ENCODE data around the gene NEGR1. TPM values are rescaled to one million over a fixed set of nuclear protein-coding genes. Genes with fewer than 3 reads are reported as not detected.

Gene NEGR1
- total and polyA plus RNA-seq, 8 donors, result 1.2 to 35.4 (median 7.7) TPM

DNA sequence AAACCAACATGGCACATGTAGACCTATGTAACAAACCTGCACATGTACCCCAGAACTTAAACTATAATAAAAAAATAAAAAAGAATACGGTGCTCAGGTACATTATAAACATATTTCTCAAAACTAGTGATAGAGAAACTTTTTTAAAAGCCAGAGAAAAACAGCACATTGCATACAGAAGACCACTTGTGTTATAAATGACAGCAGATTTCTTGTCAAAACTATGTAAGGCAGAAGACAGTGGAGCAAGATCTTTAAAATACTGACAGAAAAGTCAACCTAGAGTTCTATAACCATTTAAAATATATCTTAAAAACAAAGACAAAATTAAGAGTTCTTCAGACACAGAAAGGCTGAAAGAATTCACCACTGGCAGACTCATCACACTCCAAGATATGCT lies 144.7 kb downstream of the NEGR1 start:
- WGBS, 5 donors, result 74 to 86% (median 82%) methylated on average over 1 of the region's 1 CpG

DNA sequence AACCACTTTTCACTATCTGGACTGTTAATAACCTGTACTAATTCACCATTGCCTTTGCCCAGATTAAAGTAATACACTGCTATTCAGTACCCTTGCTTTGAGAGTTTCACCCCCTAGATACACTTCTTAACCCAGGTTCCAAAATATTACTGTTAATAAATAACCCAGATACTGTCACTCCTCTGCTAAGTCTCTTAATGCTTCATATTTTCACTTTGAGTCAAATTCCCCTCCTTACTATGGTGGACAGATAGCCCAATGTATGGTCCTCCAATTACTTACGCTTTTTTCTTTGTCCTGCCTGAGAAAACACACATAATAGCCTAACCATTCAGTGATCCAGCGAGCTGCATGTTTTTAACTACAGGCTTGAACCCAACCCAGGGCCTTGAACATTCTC lies 152.5 kb downstream of the NEGR1 start:
- no peaks in the 10 kb centered on the region for H3K27me3 ChIP-seq
- DNase-seq, result no peak
- H3K36me3 ChIP-seq, result no peaks in the 10 kb centered on the region
- intact Hi-C loops (cut with DNase I; ENCODE audit: low total_unique reads), result no loop called here
- 84 to 95% (median 86%) methylated on average over 2 of the region's 2 CpGs for WGBS, 5 donors
- TF ChIP-seq, protein P1, sequence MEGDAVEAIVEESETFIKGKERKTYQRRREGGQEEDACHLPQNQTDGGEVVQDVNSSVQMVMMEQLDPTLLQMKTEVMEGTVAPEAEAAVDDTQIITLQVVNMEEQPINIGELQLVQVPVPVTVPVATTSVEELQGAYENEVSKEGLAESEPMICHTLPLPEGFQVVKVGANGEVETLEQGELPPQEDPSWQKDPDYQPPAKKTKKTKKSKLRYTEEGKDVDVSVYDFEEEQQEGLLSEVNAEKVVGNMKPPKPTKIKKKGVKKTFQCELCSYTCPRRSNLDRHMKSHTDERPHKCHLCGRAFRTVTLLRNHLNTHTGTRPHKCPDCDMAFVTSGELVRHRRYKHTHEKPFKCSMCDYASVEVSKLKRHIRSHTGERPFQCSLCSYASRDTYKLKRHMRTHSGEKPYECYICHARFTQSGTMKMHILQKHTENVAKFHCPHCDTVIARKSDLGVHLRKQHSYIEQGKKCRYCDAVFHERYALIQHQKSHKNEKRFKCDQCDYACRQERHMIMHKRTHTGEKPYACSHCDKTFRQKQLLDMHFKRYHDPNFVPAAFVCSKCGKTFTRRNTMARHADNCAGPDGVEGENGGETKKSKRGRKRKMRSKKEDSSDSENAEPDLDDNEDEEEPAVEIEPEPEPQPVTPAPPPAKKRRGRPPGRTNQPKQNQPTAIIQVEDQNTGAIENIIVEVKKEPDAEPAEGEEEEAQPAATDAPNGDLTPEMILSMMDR (IDR thresholded peaks at IDR 0.05), result no peak
- H3K9me3 ChIP-seq, result no peaks in the 10 kb centered on the region
- H3K27ac ChIP-seq, result no peak overlapping the region
- no peak overlapping the region for H3K4me3 ChIP-seq
- no peaks in the 10 kb centered on the region for H3K4me1 ChIP-seq

More for the DNA sequence above, 144.7 kb downstream of the NEGR1 start:
- H3K27me3 ChIP-seq, result no peaks in the 10 kb centered on the region
- H3K27ac ChIP-seq, result no peak overlapping the region
- no peaks in the 10 kb centered on the region for H3K36me3 ChIP-seq
- intact Hi-C loops (cut with DNase I; ENCODE audit: low total_unique reads), result no loop called here
- no peak overlapping the region for H3K4me3 ChIP-seq
- H3K9me3 ChIP-seq, result peaks cover 0 to 11% (median 11%) of the 10 kb centered on the region in 4 donors
- no peaks in the 10 kb centered on the region for H3K4me1 ChIP-seq
- no peak for TF ChIP-seq POLR2A (IDR thresholded peaks at IDR 0.05)
- TF ChIP-seq POLR2AphosphoS5 (IDR thresholded peaks at IDR 0.05), result no peak
- TF ChIP-seq, protein P1 (IDR thresholded peaks at IDR 0.05), result no peak
- no peak for TF ChIP-seq EP300 (IDR thresholded peaks at IDR 0.05)
- no peak for DNase-seq

DNA sequence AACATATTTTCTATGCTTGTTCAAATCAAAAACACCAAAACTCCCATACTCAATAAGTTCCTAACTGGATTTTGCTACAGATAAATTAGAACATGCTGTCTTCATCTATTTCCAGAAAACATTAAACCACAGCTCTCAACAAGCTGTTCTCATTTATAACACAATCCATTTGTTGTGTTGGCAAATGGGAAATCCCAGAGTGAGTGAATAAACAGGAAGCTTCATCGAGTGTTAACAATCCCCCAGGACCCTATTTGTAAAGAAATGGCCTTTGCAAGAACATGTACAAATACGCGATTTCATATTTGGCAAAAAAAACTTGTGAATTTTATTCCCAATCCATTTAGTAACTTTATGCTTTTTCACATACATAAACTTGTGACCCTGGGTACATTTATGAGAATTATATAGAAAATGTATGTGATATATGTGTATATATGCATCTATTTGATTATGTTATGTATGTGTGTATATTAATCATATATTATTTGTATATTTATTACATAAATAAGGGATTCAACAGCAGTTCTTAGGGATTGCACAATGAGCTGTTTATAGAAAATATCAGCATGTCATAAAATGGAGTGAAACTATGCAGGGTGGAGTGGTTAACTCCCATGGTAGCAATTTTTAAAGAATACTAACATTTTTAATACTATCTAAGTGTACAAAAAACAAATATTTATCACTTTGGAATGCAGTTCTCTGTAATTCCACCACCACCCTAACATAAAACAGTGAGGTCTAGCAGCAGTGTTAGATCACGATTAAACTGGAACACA lies 160.0 kb downstream of the NEGR1 start:
- Histone ChIP-seq H3K36me3 (no peaks in the 10 kb centered on the region), H3K27ac (peak overlapping the region in 2 of 5 donors; percentile 28 to 49), H3K9me3 (no peaks in the 10 kb centered on the region), H3K4me1 (no peaks in the 10 kb centered on the region), H3K4me3 (no peak overlapping the region), H3K27me3 (no peaks in the 10 kb centered on the region)
- DNase-seq, result peak in 1 of 2 donors; percentile 70
- intact Hi-C loops (cut with DNase I; ENCODE audit: low total_unique reads), result no loop called here
- TF ChIP-seq, protein P1 (IDR thresholded peaks at IDR 0.05), result no peak
- peak in 1 of 3 donors; percentile 28 for TF ChIP-seq POLR2AphosphoS5 (IDR thresholded peaks at IDR 0.05)
- no peak for TF ChIP-seq POLR2A (IDR thresholded peaks at IDR 0.05)
- no peak for TF ChIP-seq EP300 (IDR thresholded peaks at IDR 0.05)
- 62 to 76% (median 72%) methylated on average over 4 of the region's 4 CpGs for WGBS, 5 donors

DNA sequence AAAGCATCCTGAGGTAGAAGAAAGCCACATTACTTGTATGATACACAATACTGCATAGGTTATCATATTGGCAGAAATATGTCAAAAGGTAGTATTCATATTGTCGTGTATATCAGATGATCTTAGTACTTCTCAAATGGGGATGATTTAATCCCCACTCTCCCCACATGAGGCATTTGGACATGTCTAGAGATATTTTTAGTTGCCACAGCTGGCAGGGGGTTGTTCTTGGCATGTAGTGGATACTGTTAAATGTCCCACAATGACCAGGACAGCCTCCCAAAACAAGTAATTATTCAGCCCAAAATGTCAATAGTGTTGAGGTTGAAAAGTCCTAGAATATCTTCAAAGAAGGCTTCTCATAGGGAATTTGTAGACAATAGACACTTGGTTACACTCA lies 162.8 kb downstream of the NEGR1 start:
- H3K27me3 ChIP-seq, result no peaks in the 10 kb centered on the region
- no peak for TF ChIP-seq POLR2A (IDR thresholded peaks at IDR 0.05)
- TF ChIP-seq, protein P1 (IDR thresholded peaks at IDR 0.05), result no peak
- TF ChIP-seq EP300 (IDR thresholded peaks at IDR 0.05), result no peak
- TF ChIP-seq POLR2AphosphoS5 (IDR thresholded peaks at IDR 0.05), result no peak
- 70 to 81% (median 79%) methylated on average over 1 of the region's 1 CpG for WGBS, 5 donors
- no peak overlapping the region for H3K4me3 ChIP-seq
- intact Hi-C loops (cut with DNase I; ENCODE audit: low total_unique reads), result no loop called here
- no peak for DNase-seq
- H3K4me1 ChIP-seq, result no peaks in the 10 kb centered on the region
- no peaks in the 10 kb centered on the region for H3K9me3 ChIP-seq
- no peaks in the 10 kb centered on the region for H3K36me3 ChIP-seq
- H3K27ac ChIP-seq, result no peak overlapping the region

Measured in stomach (tissue), 9 donors.